Peyer's patch (tissue), 4 donors: ENCODE measurements around the gene VILL.

Source experiments
- POLR2A ChIP-seq, 2 donors: fragments of 450-650 bp; IDR thresholded peaks; one replicate each; pipeline ENCODE4 v1.5.1; 2017; ENCODE audit warnings: antibody characterized with exemption in 2 of 2, mild to moderate bottlenecking in 2 of 2, moderate library complexity in 2 of 2
- TF ChIP-seq, protein P1 (sequence below), 6 experiments: fragments of 450-650 bp in 4 of 6; fragments of 200-600 bp in 2 of 6; sonication (generic) in 1 of 6; IDR thresholded peaks; one replicate each; pipeline ENCODE4 v1.5.1; 2017 to 2019; ENCODE audit warnings: antibody characterized with exemption in 6 of 6, mild to moderate bottlenecking in 3 of 6, moderate library complexity in 1 of 6

DNA sequence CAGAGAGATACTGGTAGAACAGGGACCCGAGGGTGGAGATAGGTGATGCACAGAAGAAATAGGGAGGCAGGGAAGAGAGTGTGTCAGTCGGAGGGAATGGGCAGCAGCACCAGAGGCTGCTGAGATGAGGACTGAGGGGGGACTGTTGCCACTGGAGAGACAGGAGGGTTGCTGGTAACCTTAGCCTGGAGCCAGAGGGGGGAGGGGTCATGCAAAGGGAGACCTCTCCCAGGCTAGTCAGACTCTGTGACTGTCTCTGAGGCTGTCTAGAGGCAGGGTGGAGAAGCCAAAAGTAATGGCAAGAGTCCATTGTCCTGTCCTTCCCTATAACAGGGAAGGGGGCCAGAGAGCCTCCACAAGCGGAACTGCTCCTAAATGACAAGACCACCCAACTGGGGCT, 46.3 kb downstream of the VILL start:
- TF ChIP-seq, protein P1, sequence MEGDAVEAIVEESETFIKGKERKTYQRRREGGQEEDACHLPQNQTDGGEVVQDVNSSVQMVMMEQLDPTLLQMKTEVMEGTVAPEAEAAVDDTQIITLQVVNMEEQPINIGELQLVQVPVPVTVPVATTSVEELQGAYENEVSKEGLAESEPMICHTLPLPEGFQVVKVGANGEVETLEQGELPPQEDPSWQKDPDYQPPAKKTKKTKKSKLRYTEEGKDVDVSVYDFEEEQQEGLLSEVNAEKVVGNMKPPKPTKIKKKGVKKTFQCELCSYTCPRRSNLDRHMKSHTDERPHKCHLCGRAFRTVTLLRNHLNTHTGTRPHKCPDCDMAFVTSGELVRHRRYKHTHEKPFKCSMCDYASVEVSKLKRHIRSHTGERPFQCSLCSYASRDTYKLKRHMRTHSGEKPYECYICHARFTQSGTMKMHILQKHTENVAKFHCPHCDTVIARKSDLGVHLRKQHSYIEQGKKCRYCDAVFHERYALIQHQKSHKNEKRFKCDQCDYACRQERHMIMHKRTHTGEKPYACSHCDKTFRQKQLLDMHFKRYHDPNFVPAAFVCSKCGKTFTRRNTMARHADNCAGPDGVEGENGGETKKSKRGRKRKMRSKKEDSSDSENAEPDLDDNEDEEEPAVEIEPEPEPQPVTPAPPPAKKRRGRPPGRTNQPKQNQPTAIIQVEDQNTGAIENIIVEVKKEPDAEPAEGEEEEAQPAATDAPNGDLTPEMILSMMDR (IDR thresholded peaks at IDR 0.05) = no peak
- no peak for TF ChIP-seq POLR2A (IDR thresholded peaks at IDR 0.05)
